ENCODE results near the gene PIGP. TPM values are rescaled to one million over a fixed set of nuclear protein-coding genes. Genes with fewer than 3 reads are reported as not detected.

PIGP gene
- total and polyA plus RNA-seq, 2 of the 8 experiments (the other 6 are each of a cell fraction or from before 2014, with no cell fraction given), result 11.3 to 18.0 TPM

DNA sequence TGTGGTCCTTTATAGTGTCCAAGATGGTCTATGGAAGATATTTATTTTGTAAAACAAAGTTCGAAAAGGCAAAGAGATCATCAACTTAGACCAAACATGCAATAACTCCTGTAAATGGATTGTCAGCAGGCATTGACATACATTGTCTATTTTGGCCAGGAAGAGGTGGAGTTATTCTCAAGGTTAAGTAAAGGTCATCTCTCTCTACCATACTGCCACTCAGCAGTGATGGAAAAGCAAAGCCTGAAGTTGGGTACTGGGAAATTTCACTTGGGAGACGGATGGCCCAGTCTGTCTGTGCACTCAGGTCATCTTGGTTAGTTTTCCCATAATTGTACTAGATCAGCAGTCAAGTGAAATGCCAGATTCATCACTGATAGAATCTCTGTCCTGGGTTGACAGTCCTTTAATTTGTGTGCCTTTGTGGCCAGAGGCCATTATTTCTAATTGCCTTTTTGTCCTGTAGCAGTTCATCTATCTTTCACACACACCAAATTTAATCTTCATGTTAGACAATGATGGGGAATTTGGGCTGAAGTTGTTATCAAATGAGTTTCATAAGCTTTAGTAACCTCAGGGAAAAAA lies 17.5 kb downstream of the PIGP start (continued):
- TF ChIP-seq, protein P1, sequence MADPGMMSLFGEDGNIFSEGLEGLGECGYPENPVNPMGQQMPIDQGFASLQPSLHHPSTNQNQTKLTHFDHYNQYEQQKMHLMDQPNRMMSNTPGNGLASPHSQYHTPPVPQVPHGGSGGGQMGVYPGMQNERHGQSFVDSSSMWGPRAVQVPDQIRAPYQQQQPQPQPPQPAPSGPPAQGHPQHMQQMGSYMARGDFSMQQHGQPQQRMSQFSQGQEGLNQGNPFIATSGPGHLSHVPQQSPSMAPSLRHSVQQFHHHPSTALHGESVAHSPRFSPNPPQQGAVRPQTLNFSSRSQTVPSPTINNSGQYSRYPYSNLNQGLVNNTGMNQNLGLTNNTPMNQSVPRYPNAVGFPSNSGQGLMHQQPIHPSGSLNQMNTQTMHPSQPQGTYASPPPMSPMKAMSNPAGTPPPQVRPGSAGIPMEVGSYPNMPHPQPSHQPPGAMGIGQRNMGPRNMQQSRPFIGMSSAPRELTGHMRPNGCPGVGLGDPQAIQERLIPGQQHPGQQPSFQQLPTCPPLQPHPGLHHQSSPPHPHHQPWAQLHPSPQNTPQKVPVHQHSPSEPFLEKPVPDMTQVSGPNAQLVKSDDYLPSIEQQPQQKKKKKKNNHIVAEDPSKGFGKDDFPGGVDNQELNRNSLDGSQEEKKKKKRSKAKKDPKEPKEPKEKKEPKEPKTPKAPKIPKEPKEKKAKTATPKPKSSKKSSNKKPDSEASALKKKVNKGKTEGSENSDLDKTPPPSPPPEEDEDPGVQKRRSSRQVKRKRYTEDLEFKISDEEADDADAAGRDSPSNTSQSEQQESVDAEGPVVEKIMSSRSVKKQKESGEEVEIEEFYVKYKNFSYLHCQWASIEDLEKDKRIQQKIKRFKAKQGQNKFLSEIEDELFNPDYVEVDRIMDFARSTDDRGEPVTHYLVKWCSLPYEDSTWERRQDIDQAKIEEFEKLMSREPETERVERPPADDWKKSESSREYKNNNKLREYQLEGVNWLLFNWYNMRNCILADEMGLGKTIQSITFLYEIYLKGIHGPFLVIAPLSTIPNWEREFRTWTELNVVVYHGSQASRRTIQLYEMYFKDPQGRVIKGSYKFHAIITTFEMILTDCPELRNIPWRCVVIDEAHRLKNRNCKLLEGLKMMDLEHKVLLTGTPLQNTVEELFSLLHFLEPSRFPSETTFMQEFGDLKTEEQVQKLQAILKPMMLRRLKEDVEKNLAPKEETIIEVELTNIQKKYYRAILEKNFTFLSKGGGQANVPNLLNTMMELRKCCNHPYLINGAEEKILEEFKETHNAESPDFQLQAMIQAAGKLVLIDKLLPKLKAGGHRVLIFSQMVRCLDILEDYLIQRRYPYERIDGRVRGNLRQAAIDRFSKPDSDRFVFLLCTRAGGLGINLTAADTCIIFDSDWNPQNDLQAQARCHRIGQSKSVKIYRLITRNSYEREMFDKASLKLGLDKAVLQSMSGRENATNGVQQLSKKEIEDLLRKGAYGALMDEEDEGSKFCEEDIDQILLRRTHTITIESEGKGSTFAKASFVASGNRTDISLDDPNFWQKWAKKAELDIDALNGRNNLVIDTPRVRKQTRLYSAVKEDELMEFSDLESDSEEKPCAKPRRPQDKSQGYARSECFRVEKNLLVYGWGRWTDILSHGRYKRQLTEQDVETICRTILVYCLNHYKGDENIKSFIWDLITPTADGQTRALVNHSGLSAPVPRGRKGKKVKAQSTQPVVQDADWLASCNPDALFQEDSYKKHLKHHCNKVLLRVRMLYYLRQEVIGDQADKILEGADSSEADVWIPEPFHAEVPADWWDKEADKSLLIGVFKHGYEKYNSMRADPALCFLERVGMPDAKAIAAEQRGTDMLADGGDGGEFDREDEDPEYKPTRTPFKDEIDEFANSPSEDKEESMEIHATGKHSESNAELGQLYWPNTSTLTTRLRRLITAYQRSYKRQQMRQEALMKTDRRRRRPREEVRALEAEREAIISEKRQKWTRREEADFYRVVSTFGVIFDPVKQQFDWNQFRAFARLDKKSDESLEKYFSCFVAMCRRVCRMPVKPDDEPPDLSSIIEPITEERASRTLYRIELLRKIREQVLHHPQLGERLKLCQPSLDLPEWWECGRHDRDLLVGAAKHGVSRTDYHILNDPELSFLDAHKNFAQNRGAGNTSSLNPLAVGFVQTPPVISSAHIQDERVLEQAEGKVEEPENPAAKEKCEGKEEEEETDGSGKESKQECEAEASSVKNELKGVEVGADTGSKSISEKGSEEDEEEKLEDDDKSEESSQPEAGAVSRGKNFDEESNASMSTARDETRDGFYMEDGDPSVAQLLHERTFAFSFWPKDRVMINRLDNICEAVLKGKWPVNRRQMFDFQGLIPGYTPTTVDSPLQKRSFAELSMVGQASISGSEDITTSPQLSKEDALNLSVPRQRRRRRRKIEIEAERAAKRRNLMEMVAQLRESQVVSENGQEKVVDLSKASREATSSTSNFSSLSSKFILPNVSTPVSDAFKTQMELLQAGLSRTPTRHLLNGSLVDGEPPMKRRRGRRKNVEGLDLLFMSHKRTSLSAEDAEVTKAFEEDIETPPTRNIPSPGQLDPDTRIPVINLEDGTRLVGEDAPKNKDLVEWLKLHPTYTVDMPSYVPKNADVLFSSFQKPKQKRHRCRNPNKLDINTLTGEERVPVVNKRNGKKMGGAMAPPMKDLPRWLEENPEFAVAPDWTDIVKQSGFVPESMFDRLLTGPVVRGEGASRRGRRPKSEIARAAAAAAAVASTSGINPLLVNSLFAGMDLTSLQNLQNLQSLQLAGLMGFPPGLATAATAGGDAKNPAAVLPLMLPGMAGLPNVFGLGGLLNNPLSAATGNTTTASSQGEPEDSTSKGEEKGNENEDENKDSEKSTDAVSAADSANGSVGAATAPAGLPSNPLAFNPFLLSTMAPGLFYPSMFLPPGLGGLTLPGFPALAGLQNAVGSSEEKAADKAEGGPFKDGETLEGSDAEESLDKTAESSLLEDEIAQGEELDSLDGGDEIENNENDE (IDR thresholded peaks at IDR 0.05; ENCODE audit: insufficient replicate concordance, low read length), result no peak
- TF ChIP-seq SAP30 (IDR thresholded peaks at IDR 0.05; ENCODE audit: insufficient read depth, insufficient replicate concordance, low read length) (no peak), TCF12 (IDR thresholded peaks at IDR 0.05; ENCODE audit: low read depth, low read length) (no peak), SP4 (IDR thresholded peaks at IDR 0.05; ENCODE audit: low read length) (no peak), HDAC2 (IDR thresholded peaks at IDR 0.05; ENCODE audit: borderline replicate concordance in 1 of 2, low read depth in 2 of 2, low read length in 2 of 2) (no peak), BACH1 (IDR thresholded peaks at IDR 0.05; ENCODE audit: low read length) (no peak), GABPA (IDR thresholded peaks at IDR 0.05; ENCODE audit: borderline replicate concordance, insufficient read depth, low read length) (no peak), SRF (IDR thresholded peaks at IDR 0.05; ENCODE audit: low read depth, low read length) (no peak), ASH2L (IDR thresholded peaks at IDR 0.05; ENCODE audit: low read length) (no peak)
- TF ChIP-seq, protein P2, sequence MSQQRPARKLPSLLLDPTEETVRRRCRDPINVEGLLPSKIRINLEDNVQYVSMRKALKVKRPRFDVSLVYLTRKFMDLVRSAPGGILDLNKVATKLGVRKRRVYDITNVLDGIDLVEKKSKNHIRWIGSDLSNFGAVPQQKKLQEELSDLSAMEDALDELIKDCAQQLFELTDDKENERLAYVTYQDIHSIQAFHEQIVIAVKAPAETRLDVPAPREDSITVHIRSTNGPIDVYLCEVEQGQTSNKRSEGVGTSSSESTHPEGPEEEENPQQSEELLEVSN (IDR thresholded peaks at IDR 0.05), result no peak

Measured in H1 (cell line).